Peyer's patch (tissue), 4 donors: ENCODE results near the gene CDH4.

Source experiments
- CTCF ChIP-seq, 6 experiments: fragments of 450-650 bp in 4 of 6; fragments of 200-600 bp in 2 of 6; sonication (generic) in 1 of 6; IDR thresholded peaks; one replicate each; pipeline ENCODE4 v1.5.1; 2017 to 2019; ENCODE audit warnings: antibody characterized with exemption in 6 of 6, mild to moderate bottlenecking in 3 of 6, moderate library complexity in 1 of 6
- POLR2A ChIP-seq, 2 donors: fragments of 450-650 bp; IDR thresholded peaks; one replicate each; pipeline ENCODE4 v1.5.1; 2017; ENCODE audit warnings: antibody characterized with exemption in 2 of 2, mild to moderate bottlenecking in 2 of 2, moderate library complexity in 2 of 2

DNA sequence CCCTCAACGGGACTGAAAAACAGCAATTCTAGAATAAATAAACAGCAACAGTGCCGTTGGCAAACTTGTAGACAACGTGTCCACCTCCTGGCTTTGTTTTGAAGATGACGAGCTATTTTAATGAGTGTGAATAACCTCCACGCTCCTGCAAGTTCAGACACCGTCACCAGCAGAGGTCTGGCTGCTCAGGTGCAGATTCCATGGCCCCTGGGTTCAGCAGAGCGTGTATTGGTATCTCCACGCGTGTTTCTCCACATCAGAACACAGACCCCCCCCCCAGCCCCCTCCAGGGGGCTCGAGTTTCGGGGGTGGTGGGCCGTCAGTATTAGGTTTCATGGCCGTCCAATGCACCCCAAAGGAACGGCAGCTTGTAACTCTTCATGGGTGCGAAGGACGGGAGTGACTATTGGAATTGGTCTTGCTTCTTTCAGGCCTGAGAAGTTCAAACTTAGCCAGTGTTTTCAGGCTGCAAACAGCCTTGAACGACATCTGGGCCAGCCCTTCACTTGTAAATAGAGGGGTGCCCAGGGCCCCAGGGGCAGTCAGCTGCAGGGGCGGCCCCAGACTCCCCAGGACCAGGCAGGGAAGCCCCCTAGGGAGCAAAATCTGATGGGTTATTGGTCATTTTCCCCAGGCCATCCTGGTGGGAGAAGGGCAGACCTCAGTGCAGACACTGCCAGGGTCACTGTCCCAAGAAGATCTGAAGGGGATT lies 505.1 kb downstream of the CDH4 start:
- TF ChIP-seq CTCF (IDR thresholded peaks at IDR 0.05), result no peak
- no peak for TF ChIP-seq POLR2A (IDR thresholded peaks at IDR 0.05)
